Ishikawa (cell line): ENCODE data around the gene ARCN1.

Experiments used
- CEBPB ChIP-seq: IDR thresholded peaks from 2 replicates; pipeline ENCODE4 v1.6.1; 2012
- CREB1 ChIP-seq: IDR thresholded peaks from 2 replicates; pipeline ENCODE4 v1.6.1; 2012; ENCODE audit warnings: low read depth
- EGR1 ChIP-seq: IDR thresholded peaks from 2 replicates; pipeline ENCODE4 v1.6.1; 2012
- EP300 ChIP-seq: IDR thresholded peaks from 2 replicates; pipeline ENCODE4 v1.6.1; 2012; ENCODE audit warnings: borderline replicate concordance
- FOXM1 ChIP-seq: IDR thresholded peaks from 2 replicates; pipeline ENCODE4 v1.6.1; 2012; ENCODE audit warnings: low read depth, borderline replicate concordance
- MAX ChIP-seq: IDR thresholded peaks from 2 replicates; pipeline ENCODE4 v1.6.1; 2012
- NFIC ChIP-seq: IDR thresholded peaks from 2 replicates; pipeline ENCODE4 v1.6.1; 2012
- RAD21 ChIP-seq: IDR thresholded peaks from 2 replicates; pipeline ENCODE4 v1.6.1; 2012; ENCODE audit warnings: low read depth
- TAF1 ChIP-seq: IDR thresholded peaks from 2 replicates; pipeline ENCODE4 v1.6.1; 2012; ENCODE audit warnings: low read depth, mild to moderate bottlenecking
- TEAD4 ChIP-seq: IDR thresholded peaks from 2 replicates; pipeline ENCODE4 v1.6.1; 2012
- YY1 ChIP-seq: IDR thresholded peaks from 2 replicates; pipeline ENCODE4 v1.6.1; 2012; ENCODE audit warnings: low read depth
- ZBTB7A ChIP-seq: IDR thresholded peaks from 2 replicates; pipeline ENCODE4 v1.6.1; 2012; ENCODE audit warnings: low read depth
- TF ChIP-seq, protein P1 (sequence below): IDR thresholded peaks from 2 replicates; pipeline ENCODE4 v1.6.1; 2012
- TF ChIP-seq, protein P2 (sequence below): IDR thresholded peaks from 2 replicates; pipeline ENCODE4 v1.6.1; 2012; ENCODE audit warnings: low read depth, mild to moderate bottlenecking

The ARCN1 gene

GRCh38 chr11:118635642-118636041, 63.4 kb downstream of the ARCN1 start:
- TF ChIP-seq ZBTB7A (no peak), EP300 (no peak), CEBPB (no peak), CREB1 (no peak), NFIC (no peak), TAF1 (no peak), MAX (no peak)
- TF ChIP-seq, protein P1, sequence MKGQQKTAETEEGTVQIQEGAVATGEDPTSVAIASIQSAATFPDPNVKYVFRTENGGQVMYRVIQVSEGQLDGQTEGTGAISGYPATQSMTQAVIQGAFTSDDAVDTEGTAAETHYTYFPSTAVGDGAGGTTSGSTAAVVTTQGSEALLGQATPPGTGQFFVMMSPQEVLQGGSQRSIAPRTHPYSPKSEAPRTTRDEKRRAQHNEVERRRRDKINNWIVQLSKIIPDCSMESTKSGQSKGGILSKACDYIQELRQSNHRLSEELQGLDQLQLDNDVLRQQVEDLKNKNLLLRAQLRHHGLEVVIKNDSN = no peak
- TF ChIP-seq, protein P2, sequence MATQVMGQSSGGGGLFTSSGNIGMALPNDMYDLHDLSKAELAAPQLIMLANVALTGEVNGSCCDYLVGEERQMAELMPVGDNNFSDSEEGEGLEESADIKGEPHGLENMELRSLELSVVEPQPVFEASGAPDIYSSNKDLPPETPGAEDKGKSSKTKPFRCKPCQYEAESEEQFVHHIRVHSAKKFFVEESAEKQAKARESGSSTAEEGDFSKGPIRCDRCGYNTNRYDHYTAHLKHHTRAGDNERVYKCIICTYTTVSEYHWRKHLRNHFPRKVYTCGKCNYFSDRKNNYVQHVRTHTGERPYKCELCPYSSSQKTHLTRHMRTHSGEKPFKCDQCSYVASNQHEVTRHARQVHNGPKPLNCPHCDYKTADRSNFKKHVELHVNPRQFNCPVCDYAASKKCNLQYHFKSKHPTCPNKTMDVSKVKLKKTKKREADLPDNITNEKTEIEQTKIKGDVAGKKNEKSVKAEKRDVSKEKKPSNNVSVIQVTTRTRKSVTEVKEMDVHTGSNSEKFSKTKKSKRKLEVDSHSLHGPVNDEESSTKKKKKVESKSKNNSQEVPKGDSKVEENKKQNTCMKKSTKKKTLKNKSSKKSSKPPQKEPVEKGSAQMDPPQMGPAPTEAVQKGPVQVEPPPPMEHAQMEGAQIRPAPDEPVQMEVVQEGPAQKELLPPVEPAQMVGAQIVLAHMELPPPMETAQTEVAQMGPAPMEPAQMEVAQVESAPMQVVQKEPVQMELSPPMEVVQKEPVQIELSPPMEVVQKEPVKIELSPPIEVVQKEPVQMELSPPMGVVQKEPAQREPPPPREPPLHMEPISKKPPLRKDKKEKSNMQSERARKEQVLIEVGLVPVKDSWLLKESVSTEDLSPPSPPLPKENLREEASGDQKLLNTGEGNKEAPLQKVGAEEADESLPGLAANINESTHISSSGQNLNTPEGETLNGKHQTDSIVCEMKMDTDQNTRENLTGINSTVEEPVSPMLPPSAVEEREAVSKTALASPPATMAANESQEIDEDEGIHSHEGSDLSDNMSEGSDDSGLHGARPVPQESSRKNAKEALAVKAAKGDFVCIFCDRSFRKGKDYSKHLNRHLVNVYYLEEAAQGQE = no peak

DNA sequence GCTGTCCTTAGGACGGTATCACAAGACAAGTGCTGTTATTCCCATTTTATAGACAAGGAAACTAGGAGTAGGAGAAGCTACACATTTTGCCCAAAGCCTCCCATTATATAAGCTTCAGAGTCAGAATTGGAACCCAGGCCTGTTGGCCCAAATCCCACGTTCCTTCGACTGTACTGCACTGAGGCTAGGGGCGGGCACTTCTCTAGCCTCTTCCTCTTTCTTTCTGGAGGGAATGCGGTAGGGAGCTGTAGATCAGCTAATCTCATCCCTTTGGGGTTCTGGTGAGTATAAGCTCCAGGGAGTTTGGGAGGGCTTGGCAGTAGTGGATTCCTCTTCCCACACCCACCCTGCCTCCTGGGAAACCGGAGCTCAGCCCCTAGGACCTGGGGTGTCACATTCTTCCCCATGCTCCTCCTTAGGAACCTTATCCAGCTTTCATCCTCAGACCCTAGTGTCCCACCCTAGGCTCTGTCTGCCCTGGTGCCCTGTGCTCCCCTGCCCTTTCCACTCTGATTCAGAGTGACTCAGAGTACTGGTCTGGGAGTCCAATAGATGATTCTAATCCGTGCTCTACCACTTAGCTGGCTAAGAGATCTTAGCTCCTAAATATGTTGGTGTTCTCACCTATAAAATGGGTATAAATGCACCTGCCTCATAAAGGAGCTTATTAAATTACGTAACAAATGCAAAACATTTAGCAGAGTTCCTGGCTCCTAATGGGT, 64.5 kb downstream of the ARCN1 start:
- TF ChIP-seq TAF1 (no peak), NFIC (no peak), TEAD4 (no peak), ZBTB7A (no peak), EGR1 (no peak), CEBPB (no peak), FOXM1 (no peak)
- TF ChIP-seq, protein P2 = no peak

GRCh38 chr11:118638726-118639125, 66.5 kb downstream of the ARCN1 start:
- TF ChIP-seq RAD21 = no peak
- TF ChIP-seq MAX = no peak
- no peak for TF ChIP-seq TAF1
- TF ChIP-seq YY1 = no peak
- TF ChIP-seq, protein P1 = no peak
- TF ChIP-seq CREB1 = no peak
- TF ChIP-seq TEAD4 = no peak

- no peak for TF ChIP-seq NFIC
- TF ChIP-seq EGR1 = no peak
- TF ChIP-seq MAX = no peak
Measured at GRCh38 chr11:118639899-118640298, 67.7 kb downstream of the ARCN1 start.

- TF ChIP-seq, protein P1 = no peak
- TF ChIP-seq NFIC (peak; percentile 43; the same call in 1 of the 2 replicates), RAD21 (peak; percentile 49)
Measured at GRCh38 chr11:118640332-118641154, 68.3 kb downstream of the ARCN1 start.

DNA sequence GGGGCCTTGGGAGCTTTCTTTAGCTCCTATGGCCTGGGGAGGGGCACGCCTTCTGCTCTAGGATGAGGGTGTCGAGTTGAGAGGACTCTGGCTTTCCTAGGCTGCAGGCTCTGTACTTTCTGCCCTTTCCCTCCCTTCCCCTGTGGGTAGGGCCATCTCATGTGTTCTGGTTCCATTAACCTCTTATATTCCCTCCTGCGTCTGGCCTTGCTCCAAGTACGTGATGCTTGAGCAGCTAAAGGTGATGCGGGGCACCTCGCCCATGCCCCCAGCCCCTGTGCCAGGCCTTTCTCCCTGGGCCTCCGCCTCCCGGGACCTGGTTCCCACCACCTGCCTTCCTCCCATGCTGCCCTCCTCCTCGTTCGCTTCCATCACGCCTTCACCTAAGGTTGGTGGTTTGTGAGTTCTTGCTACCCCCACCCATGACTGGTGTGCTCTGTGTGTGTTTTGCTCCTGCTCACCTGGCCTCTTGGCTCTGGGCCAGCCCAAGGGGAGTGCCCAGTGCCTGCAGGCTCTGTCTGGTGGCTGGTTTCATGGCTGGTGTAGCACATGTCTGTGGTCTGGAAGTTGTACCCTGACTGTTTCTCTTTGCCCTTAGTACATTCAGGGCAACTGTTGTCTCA, 69.3 kb downstream of the ARCN1 start:
- TF ChIP-seq CEBPB = no peak
- TF ChIP-seq MAX = no peak
- TF ChIP-seq, protein P1 = no peak
- no peak for TF ChIP-seq ZBTB7A
- TF ChIP-seq FOXM1 = no peak
- TF ChIP-seq NFIC = peak; percentile 88
- no peak for TF ChIP-seq RAD21
- no peak for TF ChIP-seq TEAD4
- no peak for TF ChIP-seq TAF1
